Suprapubic skin (tissue), 4 donors: Measurements from ENCODE around the gene PIGQ.

ENCODE experiments used
- CTCF ChIP-seq, 2 donors: fragments of 200-600 bp in 1 of 2; fragments of 450-650 bp in 1 of 2; sonication (generic) in 1 of 2; IDR thresholded peaks; one replicate each; pipeline ENCODE4 v1.5.1; 2016 to 2019; ENCODE audit warnings: antibody characterized with exemption in 2 of 2, mild to moderate bottlenecking in 1 of 2, moderate library complexity in 1 of 2
- POLR2A ChIP-seq, 2 donors: fragments of 450-650 bp; IDR thresholded peaks; one replicate each; pipeline ENCODE4 v1.6.1; 2017; ENCODE audit warnings: antibody characterized with exemption in 2 of 2, mild to moderate bottlenecking in 2 of 2, moderate library complexity in 2 of 2
- POLR2AphosphoS5 ChIP-seq, 3 donors: sonication (generic); formaldehyde crosslinking; IDR thresholded peaks; one replicate each; pipeline ENCODE4 v1.6.1; 2017; ENCODE audit warnings: antibody characterized with exemption in 3 of 3

- no peak for TF ChIP-seq POLR2AphosphoS5 (IDR thresholded peaks at IDR 0.05)
- TF ChIP-seq CTCF (IDR thresholded peaks at IDR 0.05), result no peak
- TF ChIP-seq POLR2A (IDR thresholded peaks at IDR 0.05), result no peak
Measured at GRCh38 chr16:583470-583814, 13.7 kb downstream of the PIGQ start.
